GM23338 (cell line): ENCODE results near the gene JAZF1.

Experiments
- CREB1 ChIP-seq: fragments of 250-450 bp; sonication (Bioruptor Pico); IDR thresholded peaks from 2 replicates; pipeline ENCODE4 v1.5.0; 2020; ENCODE audit warnings: low read depth, mild to moderate bottlenecking, moderate library complexity
- CTCF ChIP-seq, 2 experiments: fragments of 200-600 bp in 1 of 2; sonication (generic) in 1 of 2; conservative IDR thresholded peaks; 2 replicates each; pipeline versions ENCODE4 v1.5.1 to v1.6.1; 2016 to 2017; ENCODE audit warnings: antibody characterized with exemption in 2 of 2, low read depth in 2 of 2, mild to moderate bottlenecking in 2 of 2, moderate library complexity in 1 of 2
- ETS1 ChIP-seq: IDR thresholded peaks from 2 replicates; pipeline ENCODE4 v1.6.1; 2016; ENCODE audit warnings: antibody characterized with exemption
- EZH2 ChIP-seq: fragments of 200-600 bp; sonication (generic); IDR thresholded peaks from one replicate; pipeline ENCODE4 v1.8.0; 2017; ENCODE audit warnings: antibody characterized with exemption, mild to moderate bottlenecking, low read depth; ENCODE audit not compliant: unreplicated experiment
- EZH2phosphoT487 ChIP-seq: fragments of 200-600 bp; sonication (generic); IDR thresholded peaks from one replicate; pipeline ENCODE4 v1.8.1; 2018; ENCODE audit warnings: antibody characterized with exemption; ENCODE audit not compliant: unreplicated experiment

DNA sequence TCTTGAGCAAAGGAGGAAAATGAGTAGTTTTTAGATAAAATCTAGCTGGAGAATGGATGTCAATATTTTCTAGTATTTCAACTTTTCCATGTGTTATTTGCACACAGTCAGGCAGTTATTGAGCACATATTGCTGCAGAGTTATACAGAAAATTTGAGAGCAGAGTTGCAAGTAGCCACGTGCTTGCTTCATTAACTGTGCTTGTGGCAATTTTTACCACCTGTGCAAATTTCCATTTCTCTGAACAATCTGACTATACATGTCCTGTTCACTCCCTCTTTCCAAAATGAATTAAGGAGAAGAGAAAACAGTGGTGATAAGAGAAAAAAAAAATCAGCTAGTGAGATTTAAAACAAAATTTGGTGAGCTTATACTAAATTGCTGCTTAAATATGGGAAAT, 262.1 kb downstream of the JAZF1 start:
- TF ChIP-seq CREB1 (CRISPR knock-in tag): no peak
- TF ChIP-seq EZH2: no peak
- TF ChIP-seq CTCF (conservative IDR thresholded peaks at IDR 0.05; ENCODE audit: low read depth in 2 of 2): no peak
- no peak for TF ChIP-seq ETS1
- no peak for TF ChIP-seq EZH2phosphoT487
